Loucy (cell line): ENCODE data around the gene ADARB1.

Experiments used
- H2AFZ ChIP-seq: fragments of 200-600 bp; sonication (generic); 2 replicates; pipeline ENCODE4 v1.6.0; 2016; ENCODE audit warnings: antibody characterized with exemption, mild to moderate bottlenecking, low read length, moderate library complexity
- H3F3A ChIP-seq: fragments of 200-600 bp; 2 replicates; pipeline ENCODE4 v1.6.0; 2016; ENCODE audit warnings: antibody characterized with exemption, low read depth, mild to moderate bottlenecking
- H3K27me3 ChIP-seq: fragments of 200-600 bp; sonication (generic); 2 replicates; pipeline ENCODE4 v1.6.1; 2014; ENCODE audit warnings: low read length, mild to moderate bottlenecking; ENCODE audit not compliant: insufficient read depth, poor library complexity, severe bottlenecking
- H3K36me3 ChIP-seq: fragments of 200-600 bp; sonication (generic); 2 replicates; pipeline ENCODE4 v1.6.1; 2016; ENCODE audit warnings: low read length; ENCODE audit not compliant: insufficient read depth
- H3K4me1 ChIP-seq: fragments of 200-600 bp; sonication (generic); 2 replicates; pipeline ENCODE4 v1.5.1; 2014; ENCODE audit warnings: low read length, mild to moderate bottlenecking; ENCODE audit not compliant: insufficient read depth, poor library complexity, severe bottlenecking
- H3K4me2 ChIP-seq: fragments of 200-600 bp; sonication (generic); 2 replicates; pipeline ENCODE4 v1.6.0; 2014; ENCODE audit warnings: antibody characterized with exemption, low read length, low read depth, mild to moderate bottlenecking; ENCODE audit not compliant: poor library complexity, severe bottlenecking
- H3K4me3 ChIP-seq: fragments of 200-600 bp; sonication (generic); 2 replicates; pipeline ENCODE4 v1.5.1; 2014; ENCODE audit warnings: low read length, mild to moderate bottlenecking, mixed read lengths; ENCODE audit not compliant: poor library complexity, severe bottlenecking
- H3K79me2 ChIP-seq: fragments of 200-600 bp; sonication (generic); 2 replicates; pipeline ENCODE4 v1.6.1; 2014; ENCODE audit warnings: low read length; ENCODE audit not compliant: insufficient read depth
- H3K9ac ChIP-seq: fragments of 200-600 bp; sonication (generic); 2 replicates; pipeline ENCODE4 v1.6.0; 2014; ENCODE audit warnings: mild to moderate bottlenecking, low read depth, low read length, moderate library complexity; ENCODE audit not compliant: poor library complexity, severe bottlenecking
- H3K9me2 ChIP-seq: fragments of 200-600 bp; sonication (generic); replicated peaks from 2 replicates; pipeline ENCODE4 v1.6.1; 2016; ENCODE audit warnings: low read depth, low read length, mixed read lengths
- H3K9me3 ChIP-seq: fragments of 200-600 bp; sonication (generic); 2 replicates; pipeline ENCODE4 v1.6.1; 2014; ENCODE audit warnings: mild to moderate bottlenecking, antibody characterized with exemption, low read length, low read depth; ENCODE audit not compliant: insufficient read depth
- H4K20me1 ChIP-seq: fragments of 200-600 bp; sonication (generic); 2 replicates; pipeline ENCODE4 v1.6.0; 2014; ENCODE audit warnings: antibody characterized with exemption, low read length, mild to moderate bottlenecking; ENCODE audit not compliant: insufficient read depth, poor library complexity, severe bottlenecking
- CTCF ChIP-seq: fragments of 200-600 bp; sonication (generic); conservative IDR thresholded peaks from 2 replicates; pipeline ENCODE4 v1.5.1; 2014; ENCODE audit warnings: mild to moderate bottlenecking, antibody characterized with exemption, low read length
- EZH2phosphoT487 ChIP-seq: fragments of 200-600 bp; IDR thresholded peaks from 2 replicates; pipeline ENCODE4 v1.6.1; 2018; ENCODE audit warnings: antibody characterized with exemption, mild to moderate bottlenecking, moderate library complexity, borderline replicate concordance

The ADARB1 gene

DNA sequence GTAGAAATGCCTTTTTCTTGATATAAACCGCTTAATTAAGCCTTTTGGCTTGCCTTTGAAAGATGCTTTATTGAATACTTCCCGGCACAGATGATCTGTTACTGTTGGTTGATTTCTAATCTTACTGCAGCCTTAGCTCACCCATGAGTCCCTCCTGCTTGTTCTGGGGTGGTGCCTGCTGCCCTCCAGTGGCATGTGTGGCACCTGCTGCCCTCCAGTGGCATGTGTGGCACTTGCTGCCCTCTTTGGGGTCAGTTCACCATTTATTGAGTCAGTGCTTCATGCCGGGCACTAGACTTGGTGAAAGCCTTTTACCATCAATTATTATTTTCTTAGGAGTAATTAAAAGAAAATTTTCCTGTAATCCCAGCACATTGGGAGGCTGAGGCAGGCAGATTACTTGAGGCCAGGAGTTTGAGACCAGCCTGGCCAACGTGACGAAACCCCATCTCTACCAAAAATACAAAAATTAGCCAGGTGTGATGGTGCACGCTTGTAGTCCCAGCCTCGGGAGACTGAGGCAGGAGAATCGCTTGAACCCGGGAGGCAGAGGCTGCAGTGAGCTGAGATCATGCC is 54.3 kb downstream of the ADARB1 start:
- no peak overlapping the region for H3K4me2 ChIP-seq
- no peaks in the 10 kb centered on the region for H3K36me3 ChIP-seq
- no peak overlapping the region for H3K9ac ChIP-seq
- H3K9me2 ChIP-seq: no peaks in the 10 kb centered on the region
- peak; percentile 97 for TF ChIP-seq CTCF
- TF ChIP-seq EZH2phosphoT487: no peak
- peaks cover 3% of the 10 kb centered on the region for H3K4me1 ChIP-seq
- H4K20me1 ChIP-seq: no peaks in the 10 kb centered on the region
- H3F3A ChIP-seq: no peaks in the 10 kb centered on the region
- no peaks in the 10 kb centered on the region for H3K9me3 ChIP-seq
- H2AFZ ChIP-seq: no peak overlapping the region
- H3K4me3 ChIP-seq: no peak overlapping the region
- H3K27me3 ChIP-seq: no peaks in the 10 kb centered on the region
- peaks cover 5% of the 10 kb centered on the region; the same call in 1 of the 2 replicates for H3K79me2 ChIP-seq

DNA sequence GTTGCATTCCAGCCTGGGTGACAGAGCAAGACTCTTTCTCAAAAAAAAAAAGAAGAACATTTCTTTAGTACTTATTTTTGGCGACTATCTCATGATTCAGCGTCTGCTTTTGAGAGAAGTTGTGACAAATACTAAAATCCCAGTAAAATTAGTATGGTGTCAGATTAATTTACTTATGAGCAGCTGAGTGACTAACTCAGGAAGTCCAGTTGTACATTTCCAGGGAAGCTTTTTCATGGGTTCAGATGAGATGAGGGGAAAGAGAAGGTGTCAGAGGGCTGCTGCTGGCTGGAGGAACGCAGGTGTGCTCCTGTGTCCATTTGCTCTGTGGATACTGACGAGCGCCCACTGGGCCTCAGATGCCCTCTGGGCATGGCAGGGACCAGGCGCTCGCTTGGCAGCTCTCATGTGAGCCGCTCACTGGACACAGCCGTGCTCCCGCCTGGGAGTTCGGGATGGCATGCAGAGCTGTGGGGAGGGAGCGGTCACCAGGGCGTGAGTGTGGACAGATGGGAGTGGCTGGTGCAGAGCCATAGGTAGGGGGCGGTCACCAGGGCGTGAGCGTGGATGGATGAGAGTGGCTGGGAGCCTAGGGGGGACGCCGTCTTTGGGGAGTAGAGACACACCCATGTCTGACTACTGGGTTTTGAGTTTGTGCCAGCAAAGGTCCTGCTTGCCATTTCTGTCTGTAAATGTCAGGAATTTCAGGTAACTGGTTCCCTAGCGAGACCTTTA is 55.0 kb downstream of the ADARB1 start:
- H3K4me2 ChIP-seq: no peak overlapping the region
- no peaks in the 10 kb centered on the region for H3F3A ChIP-seq
- no peak overlapping the region for H3K9ac ChIP-seq
- H3K4me1 ChIP-seq: peaks cover 3% of the 10 kb centered on the region
- H3K9me3 ChIP-seq: no peaks in the 10 kb centered on the region
- TF ChIP-seq EZH2phosphoT487: no peak
- TF ChIP-seq CTCF: no peak
- no peak overlapping the region for H3K4me3 ChIP-seq
- no peaks in the 10 kb centered on the region for H4K20me1 ChIP-seq
- H3K27me3 ChIP-seq: no peaks in the 10 kb centered on the region
- no peak overlapping the region for H2AFZ ChIP-seq
- H3K79me2 ChIP-seq: peaks cover 5% of the 10 kb centered on the region; the same call in 1 of the 2 replicates
- H3K36me3 ChIP-seq: no peaks in the 10 kb centered on the region
- H3K9me2 ChIP-seq: no peaks in the 10 kb centered on the region

- Histone ChIP-seq H3K4me3 (no peak overlapping the region), H3K9ac (no peak overlapping the region), H2AFZ (no peak overlapping the region), H4K20me1 (no peaks in the 10 kb centered on the region), H3K9me3 (no peaks in the 10 kb centered on the region), H3K27me3 (no peaks in the 10 kb centered on the region), H3K79me2 (peaks cover 5% of the 10 kb centered on the region; the same call in 1 of the 2 replicates), H3K9me2 (no peaks in the 10 kb centered on the region), H3K36me3 (no peaks in the 10 kb centered on the region; the same call in 1 of the 2 replicates), H3K4me1 (peaks cover 3% of the 10 kb centered on the region), H3F3A (no peaks in the 10 kb centered on the region), H3K4me2 (no peak overlapping the region)
- TF ChIP-seq CTCF: no peak
- no peak for TF ChIP-seq EZH2phosphoT487
Observed at GRCh38 chr21:45130324-45130774, 56.0 kb downstream of the ADARB1 start.
